ENCODE measurements around the gene NFX1. TPM values are rescaled to one million over a fixed set of nuclear protein-coding genes. Genes with fewer than 3 reads are reported as not detected.

Gene NFX1
- total RNA-seq, 1 donor from 2014 or later: 8.6 TPM

DNA sequence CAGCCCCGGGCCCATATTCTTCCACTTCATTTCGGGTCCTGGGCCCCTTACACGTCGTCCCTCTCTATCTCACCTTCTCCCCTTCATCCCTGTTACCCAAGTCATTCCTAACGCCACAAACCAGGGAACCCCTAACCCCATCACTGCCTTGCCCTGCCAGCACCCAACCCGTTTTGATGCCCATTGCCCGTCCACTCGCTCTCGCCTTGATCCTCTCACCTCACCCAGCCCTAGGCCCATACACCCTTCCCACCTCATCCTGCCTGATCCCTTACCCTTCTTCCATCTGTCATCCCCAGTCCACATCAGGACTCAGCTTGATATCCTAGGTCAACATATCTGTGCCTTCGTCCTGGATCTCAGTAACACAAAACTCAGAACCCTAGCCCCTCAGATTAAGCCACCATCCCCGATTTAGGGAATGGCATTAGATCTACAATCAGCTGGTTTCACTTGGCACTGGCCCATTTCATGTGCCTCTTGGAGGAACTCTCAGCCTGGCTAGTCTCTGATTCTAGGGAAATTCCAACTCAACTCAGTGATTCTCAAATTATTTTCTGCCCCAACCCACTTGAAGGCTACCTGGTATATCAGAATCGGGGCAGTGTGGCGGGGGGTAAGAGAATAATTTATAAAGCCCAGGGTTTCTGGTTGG is 25.0 kb upstream of the NFX1 start:
- DNase-seq (ENCODE audit: low read depth in 2 of 2): peak in 1 of 2 donors; percentile 3

DNA sequence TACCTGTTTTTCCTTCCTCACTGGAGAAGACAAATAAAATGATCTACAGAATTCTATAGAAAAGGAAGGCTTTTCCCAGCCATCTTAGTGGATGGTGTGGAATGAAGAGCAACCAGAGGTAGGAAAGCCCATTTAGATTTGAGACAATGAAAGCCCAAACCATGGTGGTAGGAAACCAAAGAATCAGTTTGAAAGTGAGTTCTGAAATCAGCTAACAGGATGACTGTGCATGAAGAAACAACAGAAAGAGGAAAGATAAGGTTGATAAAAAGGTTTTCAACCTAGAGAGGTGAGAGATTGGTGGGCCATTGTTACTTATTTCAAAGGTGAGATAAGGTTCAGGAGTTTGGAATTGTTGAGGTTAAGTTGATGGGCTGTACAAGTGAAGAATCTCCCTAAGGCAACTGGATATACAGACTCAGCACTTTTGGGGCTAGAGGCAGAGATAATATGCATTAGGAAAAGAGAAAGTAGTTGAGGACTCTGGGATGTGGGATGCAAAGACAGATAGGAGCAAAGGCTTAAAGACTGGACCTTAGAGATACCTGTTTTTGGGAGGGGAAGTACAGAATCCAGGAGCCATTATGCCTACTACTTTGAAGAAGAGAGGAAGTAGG is 23.1 kb upstream of the NFX1 start:
- DNase-seq (ENCODE audit: low read depth in 2 of 2): no peak

DNA sequence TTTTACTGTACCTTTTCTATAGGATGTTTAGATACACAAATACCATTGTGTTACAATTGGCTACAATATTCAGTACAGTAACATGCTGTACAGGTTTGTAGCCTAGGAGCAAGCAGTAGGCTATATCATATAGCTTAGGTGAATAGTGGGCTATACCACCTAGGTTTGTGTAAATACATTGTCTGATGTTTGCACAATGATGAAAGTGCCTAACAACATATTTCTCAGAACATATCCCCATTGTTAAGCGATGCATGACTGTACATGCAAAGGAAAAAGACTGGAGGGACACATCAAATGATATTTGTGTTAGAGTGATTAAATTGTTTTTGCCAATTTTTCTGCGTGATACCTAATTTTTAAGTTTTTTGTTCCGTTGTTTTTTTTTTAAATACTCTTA is 20.2 kb upstream of the NFX1 start:
- no peak for DNase-seq (ENCODE audit: low read depth in 2 of 2)

DNA sequence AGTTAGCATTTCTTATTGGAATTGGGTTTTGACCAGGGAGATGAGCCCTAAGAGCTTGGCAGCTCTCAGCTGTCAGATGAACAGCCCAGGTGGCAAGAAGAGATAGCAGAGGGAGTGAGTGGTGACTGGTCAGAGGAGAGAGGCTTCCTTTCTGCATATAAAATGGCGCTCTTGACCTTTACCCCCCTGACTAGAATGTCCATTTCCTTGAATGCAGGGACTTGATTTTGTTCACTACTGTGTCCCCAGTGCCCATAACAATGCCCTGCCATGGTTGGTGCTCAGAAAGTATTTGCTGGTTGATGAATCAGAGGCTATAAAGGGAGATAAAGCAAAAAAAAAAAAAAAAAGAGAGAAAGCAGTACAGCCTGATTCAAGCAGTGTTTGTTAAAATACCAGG is 18.3 kb upstream of the NFX1 start:
- DNase-seq (ENCODE audit: low read depth in 2 of 2): no peak

DNA sequence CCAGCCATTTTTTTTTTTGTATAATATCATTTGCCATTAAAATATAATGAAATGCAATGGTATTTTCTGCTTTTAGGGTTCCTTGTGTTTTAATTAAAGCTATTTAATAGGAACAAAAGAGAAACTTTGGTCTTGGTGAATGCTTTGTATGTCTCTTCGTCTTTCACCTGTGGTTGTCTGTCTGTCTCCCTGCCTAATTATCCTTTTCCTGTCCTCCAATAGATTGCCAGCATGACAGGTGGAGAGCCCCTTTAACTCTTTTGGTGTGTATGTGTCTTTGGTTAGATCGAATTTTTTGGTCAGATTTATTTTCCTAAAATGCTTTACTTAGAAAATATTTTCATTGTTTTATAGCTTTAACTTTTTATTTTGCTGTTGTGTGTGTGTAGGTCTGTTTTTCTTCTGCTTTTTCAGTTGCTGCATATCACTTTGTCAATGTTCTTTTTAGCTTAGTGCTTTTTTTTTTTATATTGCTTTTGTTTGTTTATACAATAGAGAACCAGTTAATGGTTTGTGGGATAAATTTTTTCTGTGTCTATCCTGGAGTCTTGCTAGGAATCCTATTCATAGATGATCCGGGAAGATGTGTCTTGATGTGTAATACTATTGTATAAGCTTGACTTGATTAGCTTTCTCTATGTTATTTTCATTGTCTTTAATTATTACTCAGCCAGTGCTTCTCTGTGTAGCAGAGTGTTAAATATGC is 16.9 kb upstream of the NFX1 start:
- no peak for DNase-seq (ENCODE audit: low read depth in 2 of 2)

DNA sequence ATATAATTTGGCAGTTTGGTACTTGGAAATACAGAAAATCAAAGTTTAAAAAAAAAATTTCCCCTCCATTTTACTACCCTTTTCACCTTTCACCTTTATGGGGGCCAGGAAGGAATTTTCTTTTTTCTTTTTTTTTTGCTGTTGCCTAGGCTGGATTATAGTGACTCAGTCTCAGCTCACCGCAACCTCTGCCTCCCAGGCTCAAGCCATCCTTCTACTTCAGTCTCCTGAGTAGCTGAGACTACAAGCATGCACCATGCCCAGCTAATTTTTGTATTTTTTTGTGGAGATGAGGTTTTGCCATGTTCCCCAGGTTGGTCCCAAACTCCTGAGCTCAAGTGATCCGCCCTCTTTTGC is 16.4 kb upstream of the NFX1 start:
- no peak for DNase-seq (ENCODE audit: low read depth in 2 of 2)

DNA sequence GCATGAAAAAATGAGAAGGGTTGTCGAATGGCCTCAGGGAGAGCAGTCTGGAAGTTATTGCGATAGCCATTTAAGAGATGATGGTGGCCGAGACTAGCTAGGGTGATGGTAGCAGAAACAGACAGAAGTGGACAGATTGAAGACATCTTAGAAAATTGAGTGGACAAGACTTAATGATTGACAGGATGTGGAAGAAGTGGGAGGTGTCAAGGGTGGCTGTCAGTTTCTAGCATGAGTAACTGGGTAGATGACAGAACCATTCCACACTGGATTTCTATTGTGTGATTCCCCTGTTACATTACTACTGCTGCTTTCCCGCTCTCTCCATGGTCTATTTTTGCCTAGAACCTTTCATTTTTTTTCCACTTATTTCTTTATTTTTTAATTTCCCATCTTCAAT is 12.8 kb upstream of the NFX1 start:
- no peak for DNase-seq (ENCODE audit: low read depth in 2 of 2)

DNA sequence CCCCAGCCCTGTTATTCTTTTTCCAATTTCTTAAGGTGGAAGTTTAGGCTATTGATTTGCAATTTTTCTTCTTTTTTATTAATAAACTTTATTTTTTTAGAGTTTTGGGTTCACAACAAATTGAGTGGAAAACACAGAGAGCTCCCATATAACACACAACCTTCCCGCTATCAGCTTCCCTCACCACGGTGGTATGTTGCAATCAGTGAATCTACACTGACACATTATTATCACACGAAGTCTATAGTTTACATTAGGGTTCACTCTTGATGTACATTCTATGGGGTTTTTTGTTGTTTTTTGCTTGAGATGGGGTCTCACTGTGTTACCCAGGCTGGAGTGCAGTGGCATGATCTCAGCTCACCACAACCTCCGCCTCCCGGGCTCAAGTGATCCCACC is 4.8 kb upstream of the NFX1 start:
- DNase-seq (ENCODE audit: low read depth in 2 of 2): no peak

DNA sequence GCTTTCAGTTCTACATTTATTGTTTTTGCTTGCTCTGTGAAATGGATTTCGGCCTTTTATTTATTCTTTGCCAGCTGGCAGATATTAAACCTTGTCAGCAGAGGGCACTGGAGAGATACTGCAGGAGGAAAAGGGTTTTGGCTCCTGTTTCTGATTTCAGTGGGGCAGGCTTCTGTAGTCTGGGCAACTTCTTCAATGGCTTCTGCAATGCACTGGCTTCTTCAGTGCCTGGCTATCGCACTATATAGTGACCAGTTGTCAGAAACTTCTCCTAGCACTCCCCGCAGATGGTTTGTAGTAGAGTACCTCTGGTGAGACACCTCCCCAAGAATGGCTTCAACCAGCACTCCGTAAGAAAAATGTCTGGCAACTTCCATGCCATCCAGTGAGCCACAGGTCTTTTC is 3.2 kb upstream of the NFX1 start:
- DNase-seq (ENCODE audit: low read depth in 2 of 2): peak; percentile 62 to 75

DNA sequence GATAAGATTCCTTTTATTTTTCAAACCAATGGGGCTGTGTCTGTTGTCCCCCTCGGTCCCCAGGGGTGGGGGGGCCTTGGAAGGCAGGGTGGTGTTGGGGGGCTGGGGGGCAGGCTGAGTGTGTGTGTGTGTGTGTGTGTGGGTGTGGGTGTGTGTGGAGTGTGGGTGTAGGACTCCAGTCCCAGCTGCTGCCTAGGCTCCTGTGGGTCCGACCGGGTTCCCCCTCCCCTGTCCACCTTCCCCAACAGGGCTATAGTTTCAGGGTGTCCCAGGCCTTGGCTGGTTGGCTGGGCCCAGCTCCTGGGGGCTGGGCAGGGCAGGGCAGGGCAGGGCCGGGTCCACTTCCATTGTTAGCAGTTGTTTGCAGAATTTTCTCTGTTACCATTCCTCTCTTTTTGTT is 2.1 kb upstream of the NFX1 start:
- no peak for DNase-seq (ENCODE audit: low read depth in 2 of 2)

DNA sequence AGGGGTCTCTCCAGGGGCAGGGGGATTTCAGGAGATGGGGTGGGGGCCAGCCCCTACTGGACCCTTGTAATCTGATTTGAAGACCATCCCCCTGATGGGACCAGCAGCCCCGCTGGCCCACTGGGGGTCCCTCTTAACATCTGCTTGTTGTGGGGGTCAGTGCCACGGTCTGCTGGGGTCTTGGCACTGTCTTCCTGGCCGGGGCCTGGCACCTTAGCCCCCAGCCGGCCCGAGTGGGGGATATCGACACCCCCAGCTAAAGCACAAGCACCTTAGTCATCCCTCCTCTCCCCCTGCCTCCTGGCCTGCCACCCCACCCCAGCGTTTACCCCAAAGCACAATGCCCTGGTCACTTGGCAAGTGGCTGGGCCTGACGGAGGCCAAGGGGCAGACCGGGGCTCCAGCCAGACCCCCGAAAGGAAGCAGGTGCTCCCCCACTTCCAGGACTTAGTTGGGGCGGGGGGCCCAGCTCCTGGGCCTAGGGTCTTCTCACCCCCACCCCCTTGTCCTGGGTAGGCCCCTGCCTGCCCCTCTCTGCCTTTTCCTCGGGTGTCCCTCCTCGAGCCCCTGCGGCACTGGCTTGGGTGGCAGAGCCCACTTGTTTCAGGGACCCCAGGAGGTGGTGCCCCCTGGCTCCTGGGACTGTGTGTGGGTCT is 1.4 kb upstream of the NFX1 start:
- DNase-seq (ENCODE audit: low read depth in 2 of 2): no peak

DNA sequence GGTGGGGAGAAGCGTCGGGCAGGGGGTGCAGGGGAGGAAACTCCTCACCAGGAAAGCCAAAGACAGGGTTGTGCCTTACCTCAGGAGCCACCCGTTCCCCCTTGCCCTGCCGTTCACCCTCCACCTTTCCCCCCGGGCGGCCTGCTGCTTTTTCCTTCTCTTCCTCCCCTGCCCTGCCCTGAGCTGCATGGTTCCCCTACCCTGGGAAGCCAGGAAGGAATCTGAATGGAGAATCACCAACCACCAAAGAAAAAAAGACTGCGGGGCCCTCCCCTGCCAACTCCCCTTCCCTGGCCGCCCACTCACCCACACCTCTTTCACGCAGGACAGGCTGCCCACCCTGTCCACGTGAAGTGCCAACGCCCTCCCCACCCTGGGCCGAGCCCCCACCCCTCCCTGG is 820 bp upstream of the NFX1 start:
- DNase-seq (ENCODE audit: low read depth in 2 of 2): peak in 1 of 2 donors; percentile 40

DNA sequence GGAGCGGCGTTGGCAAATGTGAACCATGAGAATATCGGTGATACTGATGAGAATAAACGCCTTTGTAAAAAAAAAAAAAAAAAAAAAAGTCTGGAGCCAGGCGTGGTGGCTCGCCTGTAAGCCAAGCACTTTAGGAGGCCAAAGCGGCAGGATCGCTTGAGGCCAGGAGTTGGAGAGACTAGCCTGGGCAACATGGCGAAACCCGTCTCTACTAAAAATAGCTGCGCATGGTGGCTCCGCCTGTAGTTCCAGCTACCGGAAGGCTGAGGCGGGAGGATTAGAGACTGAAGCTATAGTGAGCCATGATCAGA is 425 bp upstream of the NFX1 start:
- no peak for DNase-seq (ENCODE audit: low read depth in 2 of 2)

DNA sequence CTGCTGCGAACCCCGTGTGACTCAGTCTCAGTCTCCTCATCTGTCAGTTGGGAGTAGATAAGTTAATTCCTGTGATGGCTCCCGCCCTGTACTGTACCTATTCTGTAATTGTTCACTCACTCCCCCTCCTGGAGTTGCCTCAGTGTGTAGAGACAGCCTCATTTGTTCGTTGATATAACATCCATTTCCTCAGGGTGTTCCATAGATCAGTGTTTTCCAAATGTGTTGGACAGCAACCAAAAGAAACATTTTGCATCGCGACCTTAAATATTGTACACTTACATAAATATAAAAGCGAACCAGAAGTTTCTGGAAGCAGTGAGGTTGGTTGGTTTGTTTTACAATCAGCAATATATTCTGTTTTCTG is 698 bp downstream of the NFX1 start:
- peak; percentile 77 to 86 for DNase-seq (ENCODE audit: low read depth in 2 of 2)

DNA sequence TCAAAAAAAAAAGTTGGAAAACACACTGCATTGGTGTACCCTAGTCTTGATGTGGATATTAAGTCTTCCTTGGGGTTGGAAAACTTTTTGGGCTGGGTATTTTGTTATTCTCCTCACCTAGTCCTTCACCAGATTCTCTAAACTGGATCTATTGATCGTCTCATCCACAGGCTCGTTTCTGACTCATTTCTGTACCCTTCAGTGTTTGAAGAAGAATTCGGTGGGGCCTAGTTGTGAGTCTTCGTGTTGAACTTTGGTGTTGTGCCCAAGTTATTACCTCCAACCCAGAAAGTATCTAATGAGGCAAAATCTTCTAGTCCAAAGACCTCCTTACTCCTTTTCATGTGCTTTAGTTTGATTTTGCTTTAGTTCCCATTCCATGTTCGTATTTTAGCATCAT is 1.6 kb downstream of the NFX1 start:
- no peak for DNase-seq (ENCODE audit: low read depth in 2 of 2)

DNA sequence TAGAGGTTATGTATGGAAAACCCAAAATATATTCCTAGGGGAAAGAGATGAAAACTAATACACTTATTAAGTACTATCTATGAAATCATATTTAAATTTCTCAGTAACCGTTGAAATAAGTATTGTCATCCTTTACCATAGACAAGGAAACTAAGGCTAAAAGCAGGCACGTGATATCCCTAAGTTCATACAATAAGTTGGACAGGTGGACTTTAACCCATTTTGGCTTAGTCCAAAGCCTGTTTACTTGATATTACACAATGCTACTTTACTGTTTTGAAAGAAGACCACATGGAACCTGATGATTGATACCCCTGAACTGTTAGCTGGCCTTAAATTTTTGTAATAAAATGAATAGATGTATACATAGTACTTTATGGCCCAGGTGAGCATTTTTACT is 3.5 kb downstream of the NFX1 start:
- DNase-seq (ENCODE audit: low read depth in 2 of 2): no peak

DNA sequence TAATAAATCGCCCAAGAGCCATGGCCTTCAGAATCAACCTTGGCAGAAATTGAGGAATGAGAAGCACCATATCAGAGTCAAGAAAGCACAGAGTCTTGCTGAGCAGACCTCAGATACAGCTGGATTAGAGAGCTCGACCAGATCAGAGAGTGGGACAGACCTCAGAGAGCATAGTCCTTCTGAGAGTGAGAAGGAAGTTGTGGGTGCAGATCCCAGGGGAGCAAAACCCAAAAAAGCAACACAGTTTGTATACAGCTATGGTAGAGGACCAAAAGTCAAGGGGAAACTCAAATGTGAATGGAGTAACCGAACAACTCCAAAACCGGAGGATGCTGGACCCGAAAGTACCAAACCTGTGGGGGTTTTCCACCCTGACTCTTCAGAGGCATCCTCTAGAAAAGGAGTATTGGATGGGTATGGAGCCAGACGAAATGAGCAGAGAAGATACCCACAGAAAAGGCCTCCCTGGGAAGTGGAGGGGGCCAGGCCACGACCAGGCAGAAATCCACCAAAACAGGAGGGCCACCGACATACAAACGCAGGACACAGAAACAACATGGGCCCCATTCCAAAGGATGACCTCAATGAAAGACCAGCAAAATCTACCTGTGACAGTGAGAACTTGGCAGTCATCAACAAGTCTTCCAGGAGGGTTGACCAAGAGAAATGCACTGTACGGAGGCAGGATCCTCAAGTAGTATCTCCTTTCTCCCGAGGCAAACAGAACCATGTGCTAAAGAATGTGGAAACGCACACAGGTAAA is 4.5 kb downstream of the NFX1 start:
- DNase-seq (ENCODE audit: low read depth in 2 of 2): no peak

DNA sequence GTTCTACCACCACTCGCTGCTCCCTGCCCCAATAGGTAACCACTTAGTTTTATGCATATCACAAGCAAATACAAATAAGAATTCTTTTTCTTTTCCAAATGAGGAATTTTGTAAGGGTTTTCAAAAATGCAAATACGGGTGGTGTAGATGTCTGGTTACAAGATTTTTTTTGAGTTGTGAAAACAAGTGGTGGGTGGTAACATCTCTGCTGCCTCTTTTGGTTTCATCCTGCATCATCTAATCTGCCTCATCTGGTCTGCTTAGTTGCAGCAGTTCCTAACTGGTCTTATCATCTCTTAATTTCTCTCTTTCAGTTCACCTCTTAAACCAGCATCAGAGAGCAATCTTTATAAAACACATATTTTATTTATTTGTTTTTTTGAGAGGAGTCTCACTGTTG is 5.3 kb downstream of the NFX1 start:
- DNase-seq (ENCODE audit: low read depth in 2 of 2): no peak

DNA sequence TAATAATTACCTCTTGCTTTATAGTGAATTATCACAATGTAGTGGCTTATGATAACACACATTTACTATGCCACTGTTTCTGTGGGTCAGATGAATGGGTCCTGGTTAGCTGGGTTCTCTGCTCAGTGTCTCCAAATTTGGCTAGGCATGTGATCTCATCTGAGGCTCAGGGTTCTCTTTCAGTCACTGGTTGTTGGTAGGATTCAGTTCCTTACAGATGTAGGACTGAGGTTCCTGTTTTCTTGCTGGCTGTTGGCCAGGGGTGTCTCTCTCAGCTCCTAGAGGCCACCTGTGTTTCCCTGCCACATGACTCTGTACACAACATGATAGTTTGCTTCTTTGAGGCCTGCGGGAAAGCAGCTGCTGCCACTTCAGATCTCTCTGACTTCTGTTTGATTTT is 7.1 kb downstream of the NFX1 start:
- DNase-seq (ENCODE audit: low read depth in 2 of 2): peak in 1 of 2 donors; percentile 53

DNA sequence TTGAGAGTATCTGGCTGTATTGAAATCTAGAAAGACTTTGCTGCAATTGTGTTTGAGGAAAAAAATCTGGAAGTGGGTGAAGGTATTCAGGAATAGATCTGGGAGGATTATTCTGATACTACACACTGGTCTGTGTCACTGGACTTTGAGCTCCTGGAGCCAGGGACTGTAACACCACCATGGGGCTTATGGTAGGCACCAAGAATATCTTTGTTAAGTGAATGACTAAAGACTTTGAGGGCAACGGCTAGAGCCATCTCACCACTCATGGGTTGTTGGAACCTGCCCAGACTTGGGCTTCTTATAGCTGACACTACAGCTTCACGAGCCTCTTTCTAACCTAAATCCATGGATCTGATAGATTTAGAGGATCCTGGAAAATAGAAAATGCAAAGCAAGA is 10.2 kb downstream of the NFX1 start:
- no peak for DNase-seq (ENCODE audit: low read depth in 2 of 2)

DNA sequence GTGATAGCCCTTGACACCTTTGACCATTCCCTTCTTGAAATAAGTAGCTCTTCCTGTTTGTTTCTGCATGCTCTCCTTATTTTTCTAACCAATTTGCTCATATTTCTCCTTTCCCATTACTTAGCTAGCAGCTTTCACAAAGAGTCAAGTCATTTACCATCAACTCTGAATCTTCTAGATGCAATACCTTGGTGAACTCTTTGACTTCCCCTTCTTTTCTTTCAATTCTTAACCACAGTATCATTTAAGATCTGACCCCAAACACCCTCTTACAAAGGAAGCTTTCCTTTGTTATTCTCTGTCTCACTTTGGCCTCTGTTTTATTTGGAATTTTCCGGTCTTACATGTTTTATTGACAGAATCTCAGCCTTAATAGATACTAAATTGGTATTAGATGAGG is 14.0 kb downstream of the NFX1 start:
- no peak for DNase-seq (ENCODE audit: low read depth in 2 of 2)

DNA sequence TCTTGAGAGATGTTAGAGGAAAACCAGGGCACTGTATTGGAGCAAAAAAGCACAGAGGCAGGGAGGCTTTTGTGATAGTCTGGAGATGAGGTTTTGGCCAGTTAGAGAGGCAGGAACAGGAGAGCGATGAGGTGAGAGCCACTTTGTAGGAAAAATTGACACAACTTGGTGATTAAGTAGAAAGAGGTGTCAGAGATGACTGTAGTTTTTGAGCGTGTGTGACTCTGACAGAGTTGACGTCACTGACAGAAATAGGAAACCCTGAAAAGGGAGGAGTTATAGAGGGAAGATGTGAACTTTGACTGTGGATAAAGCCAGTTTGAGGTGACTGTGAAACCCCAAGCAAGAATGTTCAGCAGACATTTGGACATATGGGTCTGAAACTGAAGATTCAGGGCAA is 15.7 kb downstream of the NFX1 start:
- DNase-seq (ENCODE audit: low read depth in 2 of 2): no peak

All from dermis microvascular lymphatic vessel endothelial cell (primary cell).